SK-N-SH (cell line): Measurements from ENCODE around the gene ZNF202. TPM values are rescaled to one million over a fixed set of nuclear protein-coding genes. Genes with fewer than 3 reads are reported as not detected.

Experiments used
- CTCF ChIA-PET: fragments of 300-600, 350-600 bp; formaldehyde crosslinking; extraction: SDS; loops from one replicate; lab custom pipeline; 2021; lab: Yijun Ruan, JAX
- POLR2A ChIA-PET: fragments of 350-600 bp; sonication (Branson Sonifier 250); formaldehyde crosslinking; extraction: SDS; loops from one replicate; lab custom pipeline; 2020; ENCODE audit warnings: antibody characterized with exemption, inconsistent platforms; lab: Yijun Ruan, JAX
- DNase-seq: peaks from one replicate; pipeline ENCODE4 v3.0.0; 2012
- H2AFZ ChIP-seq: fragments of 200-600 bp; sonication (generic); 2 replicates; pipeline ENCODE4 v1.8.1; 2016; ENCODE audit warnings: antibody characterized with exemption, mild to moderate bottlenecking, low read depth
- H3F3A ChIP-seq: fragments of 200-600 bp; sonication (generic); replicated peaks from 2 replicates; pipeline ENCODE3; 2016; ENCODE audit warnings: antibody characterized with exemption, mild to moderate bottlenecking; ENCODE audit not compliant: insufficient read depth
- H3K27ac ChIP-seq, 2 experiments: fragments of 200-500 bp in 1 of 2; fragments of 200-600 bp in 1 of 2; sonication (Bioruptor generic) in 1 of 2; sonication (generic), shearing (Covaris generic) in 1 of 2; 2 replicates each; pipeline versions ENCODE4 v1.5.1 to v1.6.1; 2014 to 2016; ENCODE audit warnings: low read depth in 2 of 2, inconsistent platforms in 1 of 2, low read length in 1 of 2, mild to moderate bottlenecking in 1 of 2, mixed read lengths in 1 of 2
- H3K27me3 ChIP-seq: fragments of 200-600 bp; sonication (generic), shearing (Covaris generic); 2 replicates; pipeline ENCODE4 v1.6.1; 2016; ENCODE audit warnings: mixed run types; ENCODE audit not compliant: insufficient read depth
- H3K36me3 ChIP-seq, 2 experiments: fragments of 200-500 bp in 1 of 2; fragments of 200-600 bp in 1 of 2; sonication (Bioruptor generic) in 1 of 2; sonication (generic) in 1 of 2; replicated peaks in 1 of 2; 2 replicates each; pipeline versions ENCODE3 to v1.5.1; 2014 to 2016; ENCODE audit warnings: low read length in 1 of 2, mild to moderate bottlenecking in 1 of 2; ENCODE audit not compliant: insufficient read depth in 2 of 2, control insufficient read depth in 1 of 2
- H3K4me1 ChIP-seq, 2 experiments: fragments of 200-500 bp in 1 of 2; fragments of 200-600 bp in 1 of 2; sonication (Bioruptor generic) in 1 of 2; sonication (generic), shearing (Covaris generic) in 1 of 2; 2 replicates each; pipeline versions ENCODE4 v1.5.1 to v1.6.1; 2014 to 2016; ENCODE audit warnings: low read depth in 1 of 2, low read length in 1 of 2, mixed run types in 1 of 2; ENCODE audit not compliant: insufficient read depth in 2 of 2, control insufficient read depth in 1 of 2
- H3K4me2 ChIP-seq: fragments of 200-600 bp; sonication (generic), shearing (Covaris generic); 2 replicates; pipeline ENCODE4 v1.6.1; 2017; ENCODE audit warnings: mixed run types
- H3K4me3 ChIP-seq, 2 experiments: fragments of 200-500 bp in 1 of 2; fragments of 200-600 bp in 1 of 2; sonication (Bioruptor generic) in 1 of 2; sonication (generic), shearing (Covaris generic) in 1 of 2; 2 replicates each; pipeline versions ENCODE4 v1.5.1 to v1.8.1; 2014 to 2016; ENCODE audit warnings: low read depth in 2 of 2, inconsistent platforms in 1 of 2, low read length in 1 of 2, mild to moderate bottlenecking in 1 of 2, mixed read lengths in 1 of 2, moderate library complexity in 1 of 2
- H3K79me2 ChIP-seq: fragments of 200-600 bp; sonication (generic); 2 replicates; pipeline ENCODE4 v1.8.1; 2017; ENCODE audit warnings: mild to moderate bottlenecking; ENCODE audit not compliant: insufficient read depth
- H3K9ac ChIP-seq: fragments of 200-600 bp; sonication (generic); 2 replicates; pipeline ENCODE4 v1.6.1; 2017; ENCODE audit warnings: mixed run types
- H3K9me2 ChIP-seq: fragments of 200-600 bp; sonication (generic); 2 replicates; pipeline ENCODE4 v1.6.1; 2017; ENCODE audit warnings: mixed run types
- H3K9me3 ChIP-seq: fragments of 200-600 bp; sonication (generic); 2 replicates; pipeline ENCODE4 v1.6.1; 2017; ENCODE audit warnings: mixed run types, mild to moderate bottlenecking, moderate library complexity
- H4K20me1 ChIP-seq: fragments of 200-600 bp; sonication (generic); 2 replicates; pipeline ENCODE4 v1.6.1; 2017; ENCODE audit warnings: mild to moderate bottlenecking, mixed run types; ENCODE audit not compliant: insufficient read depth
- CHD2 ChIP-seq: fragments of 150-350 bp; IDR thresholded peaks from 2 replicates; pipeline ENCODE4 v1.6.1; 2018; ENCODE audit warnings: low read length; ENCODE audit not compliant: partially characterized antibody
- CTCF ChIP-seq: fragments of 200-600 bp; sonication (generic); IDR thresholded peaks from 2 replicates; pipeline ENCODE4 v1.6.1; 2017; ENCODE audit warnings: antibody characterized with exemption, mild to moderate bottlenecking, moderate library complexity
- ELF1 ChIP-seq: IDR thresholded peaks from 2 replicates; pipeline ENCODE4 v1.4.0; 2012
- EZH2phosphoT487 ChIP-seq: fragments of 200-600 bp; sonication (generic); IDR thresholded peaks from 2 replicates; pipeline ENCODE4 v1.6.1; 2017; ENCODE audit warnings: low read depth, mixed run types, mild to moderate bottlenecking, antibody characterized with exemption, moderate library complexity, borderline replicate concordance
- FOSL2 ChIP-seq: IDR thresholded peaks from 2 replicates; pipeline ENCODE4 v1.4.0; 2012; ENCODE audit warnings: low read depth, mild to moderate bottlenecking, moderate library complexity, borderline replicate concordance
- FOXM1 ChIP-seq: IDR thresholded peaks from 2 replicates; pipeline ENCODE4 v1.4.0; 2012; ENCODE audit warnings: low read depth, mild to moderate bottlenecking
- GATA2 ChIP-seq: sonication (generic); formaldehyde crosslinking; IDR thresholded peaks from 2 replicates; pipeline ENCODE4 v1.5.0; 2020; ENCODE audit warnings: mild to moderate bottlenecking, missing genetic modification reagents
- MEF2A ChIP-seq: IDR thresholded peaks from 2 replicates; pipeline ENCODE4 v1.4.0; 2012; ENCODE audit warnings: low read depth, borderline replicate concordance
- NRF1 ChIP-seq: IDR thresholded peaks from 2 replicates; pipeline ENCODE4 v1.6.1; 2012; ENCODE audit warnings: low read depth, mild to moderate bottlenecking, low read length
- RCOR1 ChIP-seq: fragments of 150-350 bp; IDR thresholded peaks from 2 replicates; pipeline ENCODE4 v1.6.1; 2017; ENCODE audit warnings: antibody characterized with exemption, low read length
- REST ChIP-seq: IDR thresholded peaks from 2 replicates; pipeline ENCODE4 v1.6.1; 2012; ENCODE audit warnings: mild to moderate bottlenecking, low read depth, low read length, moderate library complexity
- RXRA ChIP-seq: IDR thresholded peaks from 2 replicates; pipeline ENCODE4 v1.4.0; 2012; ENCODE audit warnings: low read depth, mild to moderate bottlenecking, borderline replicate concordance
- SMC3 ChIP-seq: IDR thresholded peaks from 2 replicates; pipeline ENCODE4 v1.6.1; 2012; ENCODE audit warnings: low read depth, low read length, improper control_type of control experiment
- TAF1 ChIP-seq: IDR thresholded peaks from 2 replicates; pipeline ENCODE4 v1.6.1; 2012; ENCODE audit warnings: low read depth, mild to moderate bottlenecking, low read length, moderate library complexity, borderline replicate concordance
- TCF12 ChIP-seq: IDR thresholded peaks from 2 replicates; pipeline ENCODE4 v1.4.0; 2012
- TEAD4 ChIP-seq: IDR thresholded peaks from 2 replicates; pipeline ENCODE4 v1.4.0; 2012; ENCODE audit warnings: mild to moderate bottlenecking, borderline replicate concordance; ENCODE audit not compliant: insufficient read depth
- USF1 ChIP-seq: IDR thresholded peaks from 2 replicates; pipeline ENCODE4 v1.4.0; 2012; ENCODE audit warnings: low read depth, borderline replicate concordance
- YY1 ChIP-seq: IDR thresholded peaks from 2 replicates; pipeline ENCODE4 v1.4.0; 2012; ENCODE audit warnings: low read depth, mild to moderate bottlenecking
- whole genome bisulfite sequencing: methylation state at CpG from one replicate; pipeline ENCODE4 v1.1.6; 2017; ENCODE audit warnings: low lambda C conversion rate; 5-methylcytosine and 5-hydroxymethylcytosine counted together
- polyA plus RNA-seq, 3 experiments: library from polyadenylated mRNA; depleted of rRNA; stranded (reverse); fragments of >200 nt; gene quantifications; 2 replicates each; pipeline ENCODE4 v1.2.3, GENCODE V29; 2012
- TF ChIP-seq, protein P1 (sequence below): IDR thresholded peaks from 2 replicates; pipeline ENCODE4 v1.4.0; 2012; ENCODE audit warnings: low read depth

ZNF202 gene
- polyA plus RNA-seq, 1 of the 3 experiments (the other 2 are of a cell fraction) = 11.3 TPM

- Histone ChIP-seq H3K79me2 (no peaks in the 10 kb centered on the region), H3K4me3 (no peak overlapping the region), H3K9ac (no peak overlapping the region), H3K27me3 (peaks cover 11% of the 10 kb centered on the region; the same call in 1 of the 2 replicates), H3K9me3 (no peaks in the 10 kb centered on the region), H4K20me1 (no peaks in the 10 kb centered on the region), H3K36me3 (no peaks in the 10 kb centered on the region), H3K9me2 (no peaks in the 10 kb centered on the region), H2AFZ (no peak overlapping the region), H3F3A (no peaks in the 10 kb centered on the region), H3K4me2 (no peak overlapping the region), H3K4me1 (no peaks in the 10 kb centered on the region; a peak in 1 of 4 replicates), H3K27ac (no peak overlapping the region)
- ChIA-PET CTCF (interaction anchor here (0.9 to 2.3 kb wide), 6 partner anchors 9 to 59 kb away, joined by 3 to 18 read pairs (median 6); partner anchors contain the start of gene SCN3B), POLR2A (no interaction called here)
- DNase-seq = no peak
- TF ChIP-seq FOXM1 (no peak), SMC3 (no peak), YY1 (no peak), EZH2phosphoT487 (no peak), GATA2 (CRISPR knock-in tag) (no peak), USF1 (no peak), NRF1 (no peak), TCF12 (no peak), ELF1 (no peak), RCOR1 (no peak), RXRA (no peak), CHD2 (no peak), CTCF (no peak), TEAD4 (no peak), TAF1 (no peak), REST (no peak), FOSL2 (no peak), MEF2A (no peak)
- TF ChIP-seq, protein P1, sequence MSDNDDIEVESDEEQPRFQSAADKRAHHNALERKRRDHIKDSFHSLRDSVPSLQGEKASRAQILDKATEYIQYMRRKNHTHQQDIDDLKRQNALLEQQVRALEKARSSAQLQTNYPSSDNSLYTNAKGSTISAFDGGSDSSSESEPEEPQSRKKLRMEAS = no peak
- 34% methylated on average over 2 of the region's 2 CpGs for WGBS
These were observed 42.8 kb downstream of the ZNF202 start for GRCh38 chr11:123698546-123699127.
